ENCODE results near the gene CTSF. TPM values are rescaled to one million over a fixed set of nuclear protein-coding genes. Genes with fewer than 3 reads are reported as not detected.

The CTSF gene
- total RNA-seq, 1 donor from 2014 or later, result 49.6 TPM

DNA sequence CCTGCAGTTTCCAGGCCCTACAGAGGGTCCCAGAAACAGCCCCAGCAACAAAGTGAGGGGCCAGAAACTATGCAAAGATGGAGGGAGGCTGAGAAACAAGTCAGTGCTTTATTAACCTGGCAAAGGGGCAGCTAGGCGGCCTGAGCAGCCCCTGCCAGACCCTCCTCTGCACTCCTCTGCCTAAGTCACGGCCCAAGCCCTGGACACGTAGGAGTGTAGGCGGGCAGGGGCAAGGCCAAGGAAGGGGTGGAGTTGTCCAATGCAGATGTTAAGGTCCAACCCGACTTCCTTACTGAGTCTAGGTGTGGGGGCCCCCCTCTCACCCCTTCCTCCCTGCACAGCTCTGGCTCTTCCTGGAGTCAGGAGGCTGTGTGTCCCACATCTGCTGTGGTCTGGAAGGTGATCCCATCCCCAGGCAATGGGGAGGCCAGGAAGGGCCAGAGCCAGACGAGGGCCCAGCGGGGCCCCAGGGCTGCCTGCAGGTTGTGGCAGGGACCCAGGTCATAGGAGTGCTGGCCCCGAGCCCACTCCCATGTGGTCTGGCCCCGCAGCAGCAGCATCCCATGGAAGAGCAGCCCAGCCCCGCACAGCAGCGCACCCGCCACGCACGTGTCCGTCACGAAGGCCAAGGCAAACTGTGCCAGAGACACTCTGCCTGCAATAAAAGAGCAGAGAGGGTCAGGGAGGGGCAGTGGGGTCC is 29.1 kb downstream of the CTSF start:
- no peak for DNase-seq (ENCODE audit: low read depth in 2 of 2)

DNA sequence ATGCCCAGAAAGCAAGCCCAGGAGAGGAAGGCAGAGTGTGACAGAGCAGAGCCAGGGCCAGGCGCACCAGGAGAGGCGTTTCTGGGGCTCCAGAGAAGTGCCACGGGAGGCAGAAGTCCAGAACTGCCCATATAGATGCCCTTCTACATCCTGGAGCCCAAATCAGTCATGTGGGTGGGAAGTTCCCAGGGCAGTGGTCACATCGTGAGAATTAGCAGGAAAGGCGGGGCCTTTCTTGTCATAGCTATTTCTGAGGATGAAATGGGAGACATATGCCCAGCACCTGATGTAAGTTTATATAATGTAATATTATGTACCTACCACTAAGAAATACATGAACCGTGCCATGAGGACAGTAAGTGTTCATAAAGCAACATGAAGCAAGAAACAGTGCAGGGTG is 35.6 kb downstream of the CTSF start:
- DNase-seq (ENCODE audit: low read depth in 2 of 2), result no peak

DNA sequence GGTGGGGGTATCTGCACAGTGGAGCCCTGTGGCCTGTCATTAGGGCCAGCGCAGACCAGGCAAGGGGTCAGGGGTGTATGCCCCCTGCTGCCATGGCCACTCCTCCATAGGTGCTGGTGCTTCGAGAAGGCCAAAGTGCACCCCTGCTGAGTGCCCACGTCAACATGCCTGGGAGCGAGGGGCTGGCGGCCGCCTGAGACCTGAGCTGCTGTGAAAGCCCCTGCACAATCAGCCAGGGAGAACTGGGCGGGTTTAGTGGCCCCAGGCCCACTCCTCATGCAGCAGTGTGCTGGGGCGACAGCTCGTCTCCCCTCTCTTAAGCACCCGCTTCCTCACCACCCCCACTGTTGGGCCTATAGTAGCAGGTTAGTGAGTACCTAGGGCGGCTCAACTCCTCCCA is 36.6 kb downstream of the CTSF start:
- DNase-seq (ENCODE audit: low read depth in 2 of 2), result no peak

DNA sequence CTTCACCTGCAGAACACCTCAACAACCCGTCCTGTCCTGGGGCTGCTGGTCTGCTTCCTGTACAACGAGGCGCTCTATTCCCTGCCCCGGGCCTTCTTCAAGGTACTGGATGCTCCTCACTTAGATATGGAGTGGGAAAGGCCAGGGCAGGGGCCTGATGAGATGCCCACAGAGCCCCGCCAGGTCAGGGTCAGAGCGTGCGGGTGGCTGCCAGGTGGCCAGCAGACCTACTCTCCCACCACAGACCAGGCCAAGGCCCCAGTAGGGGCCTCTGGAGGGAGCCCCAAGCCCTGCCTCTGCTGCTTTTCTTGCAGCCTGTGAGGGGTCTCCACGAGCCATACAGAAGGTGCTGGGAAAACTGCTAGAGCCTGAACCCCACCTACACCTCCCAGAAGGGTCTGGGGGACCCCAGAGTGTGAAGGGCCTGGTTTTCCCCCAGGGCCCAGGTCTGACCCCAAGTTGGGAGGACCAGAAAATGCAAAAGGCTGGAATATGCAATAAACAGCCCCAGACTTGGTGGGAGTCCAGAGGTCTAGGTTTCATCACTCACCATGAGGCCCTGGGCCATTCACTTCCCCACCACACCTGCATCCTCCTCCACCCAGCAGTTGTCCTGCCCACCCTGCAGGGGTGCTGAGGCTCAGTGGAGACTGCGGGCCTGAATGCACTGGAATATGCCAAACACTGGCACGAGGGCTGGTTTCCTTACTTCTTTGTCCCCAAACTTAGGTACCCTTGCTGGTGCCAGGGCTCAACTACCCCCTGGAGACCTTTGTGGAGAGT is 37.3 kb downstream of the CTSF start:
- DNase-seq (ENCODE audit: low read depth in 2 of 2), result no peak

DNA sequence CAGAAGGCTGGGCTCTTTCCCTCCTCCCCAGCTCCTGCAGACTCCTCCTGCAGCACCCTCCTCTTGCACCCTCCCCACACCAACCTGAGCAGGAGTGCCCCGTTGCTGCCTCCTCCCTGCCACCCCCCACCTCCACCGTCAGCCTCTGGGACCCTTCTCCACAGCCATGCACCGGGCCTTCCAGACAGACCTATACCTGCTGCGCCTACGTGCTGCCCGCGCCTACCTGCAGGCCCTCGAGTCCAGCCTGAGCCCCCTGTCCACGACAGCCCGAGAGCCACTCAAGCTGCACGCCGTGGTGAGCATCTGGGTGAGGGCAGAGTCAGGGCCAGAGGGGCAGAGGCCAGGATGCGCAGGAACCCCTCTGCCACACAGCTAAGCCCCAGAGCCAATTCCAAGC is 38.8 kb downstream of the CTSF start:
- DNase-seq (ENCODE audit: low read depth in 2 of 2), result no peak

DNA sequence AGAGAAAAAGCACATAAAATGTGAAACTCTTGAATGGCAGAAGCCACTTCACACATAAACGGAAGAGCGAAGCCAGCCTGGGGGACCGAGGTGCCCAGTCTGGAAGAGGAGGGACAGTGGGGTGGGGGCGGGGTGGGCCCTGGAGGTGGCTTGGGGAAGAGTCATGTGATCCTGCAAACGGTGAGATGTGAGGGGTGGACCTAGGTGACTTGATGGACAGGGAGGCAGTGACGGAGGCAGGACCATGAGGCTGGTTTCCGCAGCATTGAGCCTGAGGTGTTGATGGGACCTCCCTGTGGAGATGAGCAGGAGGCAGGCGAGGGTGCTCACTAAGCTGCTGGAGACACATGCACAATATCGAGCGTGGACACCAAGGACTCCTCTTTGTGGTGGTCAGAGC is 39.3 kb downstream of the CTSF start:
- no peak for DNase-seq (ENCODE audit: low read depth in 2 of 2)

DNA sequence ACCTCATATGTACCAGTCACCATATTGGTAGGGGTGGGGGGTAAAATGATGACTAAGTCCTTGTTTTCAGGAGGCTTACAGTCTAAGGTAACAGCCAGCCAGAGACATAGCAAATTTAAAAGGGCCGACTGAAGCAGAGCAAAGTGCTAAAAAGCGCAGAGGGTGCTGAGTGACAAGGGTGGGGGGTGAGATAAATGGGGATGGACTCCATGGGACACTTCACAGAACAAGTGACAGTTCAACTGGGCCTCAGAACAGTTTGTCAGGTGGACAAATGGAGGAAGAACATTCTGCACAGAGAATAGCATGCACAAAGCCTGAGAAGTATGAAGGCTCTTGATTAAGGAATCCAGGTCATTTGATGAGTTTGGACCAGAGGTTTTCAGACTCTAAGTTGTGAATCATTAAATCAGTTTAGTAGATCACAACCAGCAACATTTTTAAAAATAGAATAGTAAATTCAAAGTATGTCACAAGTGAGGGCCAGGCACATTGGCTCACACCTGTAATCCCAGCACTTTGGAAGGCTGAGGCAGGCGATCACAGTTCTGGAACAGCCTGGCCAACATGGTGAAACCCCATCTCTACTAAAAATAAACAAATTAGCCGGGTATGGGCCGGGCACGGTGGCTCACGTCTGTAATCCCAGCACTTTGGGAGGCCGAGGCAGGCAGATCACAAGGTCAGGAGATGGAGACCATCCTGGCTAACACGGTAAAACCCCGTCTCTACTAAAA is 43.9 kb downstream of the CTSF start:
- DNase-seq (ENCODE audit: low read depth in 2 of 2), result no peak

DNA sequence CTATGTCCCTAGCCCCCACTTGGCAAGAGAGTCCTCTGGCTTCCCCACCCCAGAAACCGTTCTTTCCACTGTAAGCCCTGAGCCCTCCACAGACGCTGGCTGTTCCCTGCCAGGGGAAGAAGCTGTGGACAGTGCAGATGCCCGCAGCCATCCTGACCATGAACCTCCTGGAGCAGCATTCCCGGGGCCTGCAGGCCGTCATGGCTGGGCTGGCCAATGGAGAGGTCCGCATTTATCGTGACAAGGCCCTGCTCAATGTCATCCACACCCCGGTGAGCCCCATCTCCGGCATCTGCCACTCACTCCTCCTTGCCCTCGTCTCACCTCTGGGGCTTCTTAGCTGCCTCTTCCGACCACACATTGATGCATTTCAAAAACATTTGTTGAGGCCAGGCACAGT is 44.8 kb downstream of the CTSF start:
- no peak for DNase-seq (ENCODE audit: low read depth in 2 of 2)

Other genes with a start within 250 kb of the CTSF start
- gene RIN1, start 232.2 kb downstream of the CTSF start, total RNA-seq, result 2.8 and 3.5 TPM in 2 replicates
- 49.7 and 54.6 TPM in 2 replicates for gene BRMS1, start 223.5 kb downstream of the CTSF start, total RNA-seq
- gene B4GAT1, start 221.0 kb downstream of the CTSF start, total RNA-seq, result 16.1 and 19.8 TPM in 2 replicates
- gene SLC29A2, start 196.8 kb downstream of the CTSF start, total RNA-seq, result 0.22 and 0.79 TPM in 2 replicates
- gene NPAS4, start 147.6 kb downstream of the CTSF start, total RNA-seq, result not detected in 2 replicates
- 30.9 and 31.9 TPM in 2 replicates for gene MRPL11, start 129.8 kb downstream of the CTSF start, total RNA-seq
- gene PELI3, start 101.7 kb downstream of the CTSF start, total RNA-seq, result 3.3 and 4.4 TPM in 2 replicates
- 46.4 and 48.4 TPM in 2 replicates for gene DPP3, start 88.2 kb downstream of the CTSF start, total RNA-seq
- gene BBS1, start 58.0 kb downstream of the CTSF start, total RNA-seq, result 12.1 and 12.9 TPM in 2 replicates
- 12.0 and 20.8 TPM in 2 replicates for gene ZDHHC24, start 22.6 kb downstream of the CTSF start, total RNA-seq
- under 0.01 TPM in 1 of 2 replicates, not detected in the other for gene ACTN3, start 21.7 kb downstream of the CTSF start, total RNA-seq
- under 0.01 and 0.20 TPM in 2 replicates for gene CCDC87, start 24.5 kb upstream of the CTSF start, total RNA-seq
- 21.2 and 25.5 TPM in 2 replicates for gene CCS, start 24.6 kb upstream of the CTSF start, total RNA-seq
- gene RBM14, start 48.0 kb upstream of the CTSF start, total RNA-seq, result 12.9 and 15.1 TPM in 2 replicates
- 105 and 106 TPM in 2 replicates for gene RBM4, start 70.1 kb upstream of the CTSF start, total RNA-seq
- gene RBM4B, start 109.3 kb upstream of the CTSF start, total RNA-seq, result 16.6 and 22.2 TPM in 2 replicates
- gene SPTBN2, start 160.6 kb upstream of the CTSF start, total RNA-seq, result 17.9 and 20.0 TPM in 2 replicates

Measured in lung microvascular endothelial cell (primary cell).